Neural cell (in vitro differentiated cells): ENCODE results near the gene CD101.

Experiments
- CTCF ChIP-seq: fragments of 450-650 bp; IDR thresholded peaks from 2 replicates; pipeline ENCODE4 v1.5.1; 2014; ENCODE audit warnings: antibody characterized with exemption, mild to moderate bottlenecking, moderate library complexity; ENCODE audit not compliant: poor library complexity, severe bottlenecking
- EZH2 ChIP-seq: fragments of 200-600, 300-800 bp; shearing (Covaris generic), sonication (generic); IDR thresholded peaks from 2 replicates; pipeline ENCODE4 v1.6.1; 2014; ENCODE audit warnings: antibody characterized with exemption, low read length, borderline replicate concordance, mild to moderate bottlenecking; ENCODE audit not compliant: insufficient read depth, poor library complexity, severe bottlenecking
- RAD21 ChIP-seq: fragments of 450-650 bp; conservative IDR thresholded peaks from 2 replicates; pipeline ENCODE4 v1.6.1; 2014; ENCODE audit warnings: antibody characterized with exemption, mild to moderate bottlenecking, moderate library complexity

DNA sequence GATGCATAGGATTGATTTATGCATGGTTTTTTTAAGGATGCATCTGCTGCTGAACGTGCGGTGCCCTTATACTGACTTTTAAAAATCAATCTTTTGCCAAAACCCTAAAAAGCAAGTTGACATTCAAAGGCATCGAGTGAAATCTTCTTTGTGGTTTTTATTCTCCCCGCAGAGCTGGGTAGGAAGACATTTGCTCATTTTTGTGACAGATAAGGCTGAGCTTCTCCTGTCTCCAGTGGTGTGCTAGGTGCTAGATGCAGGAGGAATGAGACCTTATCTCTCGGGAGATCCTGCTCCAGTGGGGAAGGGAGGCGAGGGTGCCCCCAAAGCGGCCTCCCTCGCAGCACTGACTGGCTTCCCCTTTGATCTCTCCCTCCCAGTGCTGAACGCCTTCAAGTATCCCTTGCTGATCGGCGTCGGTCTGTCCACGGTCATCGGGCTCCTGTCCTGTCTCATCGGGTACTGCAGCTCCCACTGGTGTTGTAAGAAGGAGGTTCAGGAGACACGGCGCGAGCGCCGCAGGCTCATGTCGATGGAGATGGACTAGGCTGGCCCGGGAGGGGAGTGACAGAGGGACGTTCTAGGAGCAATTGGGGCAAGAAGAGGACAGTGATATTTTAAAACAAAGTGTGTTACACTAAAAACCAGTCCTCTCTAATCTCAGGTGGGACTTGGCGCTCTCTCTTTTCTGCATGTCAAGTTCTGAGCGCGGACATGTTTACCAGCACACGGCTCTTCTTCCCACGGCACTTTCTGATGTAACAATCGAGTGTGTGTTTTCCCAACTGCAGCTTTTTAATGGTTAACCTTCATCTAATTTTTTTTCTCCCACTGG lies 14.9 kb upstream of the CD101 start:
- TF ChIP-seq RAD21 (no peak), EZH2 (no peak), CTCF (no peak)
